SKM-1 (cell line): ENCODE results near the gene SAAL1.

ENCODE experiments used
- DNase-seq: peaks from one replicate; lab custom pipeline; 2025; ENCODE audit not compliant: unreplicated experiment; lab: John Stamatoyannopoulos, UW

SAAL1 gene

GRCh38 chr11:18088966-18089365 is 16.9 kb downstream of the SAAL1 start:
- peak; percentile 17 for DNase-seq

- DNase-seq: no peak
Observed at GRCh38 chr11:18088366-18088765, 17.5 kb downstream of the SAAL1 start.

- DNase-seq: no peak
Observed at GRCh38 chr11:18081551-18081950, 24.3 kb downstream of the SAAL1 start.

DNA sequence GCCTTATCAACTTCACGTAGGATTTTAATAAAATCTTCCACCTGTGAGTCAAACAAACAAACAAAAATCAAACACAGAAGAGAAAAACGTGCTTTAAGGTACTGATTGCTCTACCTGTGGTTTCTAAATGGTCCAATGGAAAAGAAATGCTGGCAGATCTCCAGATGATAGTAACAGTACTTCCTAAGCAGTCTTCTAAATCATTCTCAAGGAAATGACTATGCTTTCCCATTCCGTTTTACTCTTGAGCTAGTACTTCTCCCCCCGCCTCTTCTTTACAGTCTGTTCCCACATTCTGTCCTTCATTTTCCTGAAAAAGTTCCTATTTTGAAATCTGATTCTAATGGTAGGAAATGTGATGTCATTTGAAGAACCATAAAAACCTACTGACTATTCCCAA is 25.4 kb downstream of the SAAL1 start:
- no peak for DNase-seq

- no peak for DNase-seq
Observed at GRCh38 chr11:18078909-18079308, 27.0 kb downstream of the SAAL1 start.

GRCh38 chr11:18075444-18075843 is 30.4 kb downstream of the SAAL1 start:
- DNase-seq: no peak

DNA sequence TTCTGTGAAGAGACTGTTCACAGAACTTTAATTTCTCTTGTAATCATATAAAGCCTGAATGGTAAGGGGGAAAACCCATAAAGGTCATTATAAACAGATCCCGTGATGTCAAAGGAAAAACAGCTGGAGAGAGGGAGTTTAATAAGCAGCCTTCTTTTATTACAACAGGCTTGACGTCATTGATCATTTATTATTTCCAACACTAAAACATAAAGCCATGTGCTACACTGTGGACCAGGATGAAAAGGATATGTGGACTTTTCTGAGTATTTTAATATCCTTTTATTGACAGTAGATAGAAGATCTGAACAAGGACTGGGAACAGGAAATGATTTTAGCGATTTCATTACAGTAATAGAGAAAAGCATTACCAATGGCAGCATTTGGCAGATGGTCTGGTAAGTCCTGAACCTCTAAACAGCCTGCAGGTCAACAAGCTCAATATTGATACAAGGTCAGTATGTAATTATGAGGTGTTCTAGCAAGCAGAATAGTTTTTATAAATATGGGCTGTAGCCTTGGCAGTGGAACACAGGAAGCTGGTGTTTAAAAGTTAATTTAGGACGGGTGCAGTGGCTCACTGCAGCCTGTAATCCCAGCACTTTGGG is 34.7 kb downstream of the SAAL1 start:
- no peak for DNase-seq

GRCh38 chr11:18067372-18067771 is 38.5 kb downstream of the SAAL1 start:
- no peak for DNase-seq

DNA sequence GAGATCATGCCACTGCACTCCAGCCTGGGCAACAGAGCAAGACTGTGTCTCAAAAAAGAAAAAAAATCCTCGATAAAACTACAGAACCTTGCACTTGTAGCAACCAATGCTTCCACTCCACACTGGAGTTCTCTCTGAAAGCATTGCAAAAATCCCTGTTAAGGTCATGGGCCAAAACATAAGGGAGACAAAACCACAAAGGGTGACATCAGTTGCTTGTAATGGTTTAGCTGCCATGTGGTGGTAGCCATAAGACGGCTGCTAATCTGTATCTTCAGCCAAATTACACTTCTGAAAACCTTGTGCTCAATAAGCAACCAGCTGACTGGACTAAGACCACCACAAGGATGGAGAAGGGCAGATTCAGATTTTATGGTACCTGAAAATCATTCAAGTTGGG is 39.3 kb downstream of the SAAL1 start:
- no peak for DNase-seq

GRCh38 chr11:18065572-18065971 is 40.3 kb downstream of the SAAL1 start:
- no peak for DNase-seq

- DNase-seq: no peak
Observed at GRCh38 chr11:18064450-18065054, 41.3 kb downstream of the SAAL1 start.

DNA sequence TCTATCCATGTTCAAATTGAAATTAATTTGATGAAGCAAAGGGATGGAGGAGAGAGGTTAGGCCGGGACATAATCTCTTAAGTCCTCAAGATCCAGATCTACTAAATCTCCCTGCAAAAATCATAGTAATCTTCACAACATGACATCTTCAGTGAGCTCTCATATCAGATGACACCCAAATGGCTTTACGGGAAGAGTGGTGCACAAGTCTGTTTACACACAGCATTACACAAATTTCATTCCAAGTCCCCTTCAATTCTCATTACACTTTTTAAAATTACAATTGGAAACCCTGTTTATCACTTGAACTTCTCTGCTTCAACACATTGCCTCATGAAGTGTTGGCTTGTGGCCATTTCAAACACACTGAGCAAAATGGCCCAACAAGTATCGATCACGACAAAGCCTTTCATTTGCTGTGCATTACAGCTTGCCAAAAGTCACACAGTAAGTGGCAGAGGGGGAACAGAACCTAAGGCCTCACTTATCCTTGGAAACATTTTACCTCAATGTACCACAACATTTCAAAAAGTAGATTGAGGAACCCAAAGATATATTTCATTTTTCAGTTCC is 41.9 kb downstream of the SAAL1 start:
- no peak for DNase-seq

- no peak for DNase-seq
Observed at GRCh38 chr11:18063125-18063524, 42.8 kb downstream of the SAAL1 start.

GRCh38 chr11:18061351-18061750 is 44.5 kb downstream of the SAAL1 start:
- DNase-seq: no peak

- no peak for DNase-seq
Observed at GRCh38 chr11:18056561-18057181, 49.2 kb downstream of the SAAL1 start.

GRCh38 chr11:18054511-18055103 is 51.3 kb downstream of the SAAL1 start:
- DNase-seq: no peak

DNA sequence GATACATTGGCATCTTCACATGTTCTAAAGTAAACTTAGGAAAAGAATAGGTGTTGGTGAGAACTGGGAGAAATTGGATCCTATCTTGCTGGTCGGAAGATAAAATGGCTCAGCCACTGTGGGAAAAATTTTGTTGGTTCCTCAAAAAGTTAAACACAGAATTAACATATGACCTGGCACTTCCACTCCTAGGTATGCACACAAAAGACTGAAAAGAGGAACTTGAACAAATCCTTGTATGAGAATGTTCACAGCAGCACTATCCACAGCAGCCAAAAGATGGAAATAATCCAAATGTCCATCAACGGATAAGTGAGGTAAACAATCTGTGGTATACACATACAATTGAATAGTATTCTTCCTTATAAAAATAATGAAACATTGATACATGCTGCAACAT is 55.0 kb downstream of the SAAL1 start:
- DNase-seq: peak; percentile 67

- no peak for DNase-seq
Observed at GRCh38 chr11:18046116-18046777, 59.6 kb downstream of the SAAL1 start, which contains the start of gene TPH1. Gene TPH1 (minus strand): TSS chr11:18046269. CDS start chr11:18040762, 5,507 bp downstream.

- no peak for DNase-seq
Observed at GRCh38 chr11:18036456-18036855, 69.4 kb downstream of the SAAL1 start.
